Heart left ventricle (tissue), 16 donors: ENCODE data around the gene TCIRG1. TPM values are rescaled to one million over a fixed set of nuclear protein-coding genes. Genes with fewer than 3 reads are reported as not detected.

Source experiments
- ATAC-seq, 4 donors: fragments of 200-7000 bp; cut with Tn5 transposase; one replicate each; pipeline ENCODE4 v1.9.1; 2020 to 2022; ENCODE audit warnings: moderate library complexity in 4 of 4, mild to moderate bottlenecking in 3 of 4, moderate number of reproducible peaks in 1 of 4
- DNase-seq, 5 donors: peaks; one replicate each; pipeline ENCODE4 v3.0.0-alpha.2; 2020
- H3K27ac ChIP-seq, 12 donors: fragments of 200-600 bp; sonication (generic) in 4 of 12; one replicate each; pipeline versions ENCODE4 v1.5.0 to v1.8.0; 2016 to 2022; ENCODE audit warnings: mild to moderate bottlenecking in 2 of 12
- H3K27me3 ChIP-seq, 9 donors: fragments of 200-600 bp; sonication (generic) in 2 of 9; one replicate each; pipeline versions ENCODE4 v1.5.1 to v1.8.0; 2016 to 2022; ENCODE audit warnings: mild to moderate bottlenecking in 3 of 9
- H3K36me3 ChIP-seq, 9 donors: fragments of 200-600 bp; sonication (generic) in 2 of 9; one replicate each; pipeline versions ENCODE4 v1.5.0 to v1.8.0; 2018 to 2022; ENCODE audit warnings: mild to moderate bottlenecking in 2 of 9
- H3K4me1 ChIP-seq, 12 donors: fragments of 200-600 bp; sonication (generic) in 4 of 12; one replicate each; pipeline versions ENCODE4 v1.5.0 to v1.8.0; 2016 to 2022; ENCODE audit warnings: mild to moderate bottlenecking in 3 of 12
- H3K4me3 ChIP-seq, 12 donors: fragments of 200-600 bp; sonication (generic) in 4 of 12; one replicate each; pipeline versions ENCODE4 v1.5.0 to v1.8.0; 2017 to 2022; ENCODE audit warnings: mild to moderate bottlenecking in 9 of 12, moderate library complexity in 4 of 12
- H3K9me3 ChIP-seq, 12 donors: fragments of 200-600 bp; sonication (generic) in 4 of 12; one replicate each; pipeline versions ENCODE4 v1.5.0 to v1.8.0; 2016 to 2022; ENCODE audit warnings: mild to moderate bottlenecking in 1 of 12
- POLR2A ChIP-seq, 2 donors: fragments of 450-650 bp; IDR thresholded peaks; one replicate each; pipeline ENCODE4 v1.6.1; 2017; ENCODE audit warnings: antibody characterized with exemption in 2 of 2, mild to moderate bottlenecking in 2 of 2, moderate library complexity in 2 of 2
- whole genome bisulfite sequencing, 4 donors: extraction: QIAGEN DNeasy Blood & Tissue Kit in 2 of 4; methylation state at CpG; one replicate each; pipeline versions ENCODE4 v1.1.5 to v1.1.7; 2013 to 2018; 5-methylcytosine and 5-hydroxymethylcytosine counted together
- intact Hi-C, 10 donors: fragments of 100-400 bp; cut with DNase I; formaldehyde crosslinking; loops; one replicate each; pipeline versions ENCODE4 v1.11.1 to v1.14.2; 2022
- polyA plus RNA-seq, 2 donors: library from polyadenylated mRNA; stranded (reverse); fragments of 200-250 nt; gene quantifications; one replicate each; pipeline ENCODE4 v1.2.3, GENCODE V29; 2013
- total RNA-seq, 9 donors: library from RNA; depleted of rRNA in 2 of 9; stranded (reverse); fragments of >200 nt in 2 of 9; fragmentation: NEBNext Ultra II Directional in 3 of 9; extraction: Animal tissue kit (Norgen Biotek cat#: 25700) in 3 of 9; gene quantifications; one replicate each; pipeline versions ENCODE4 v1.1.0 to v1.2.4, GENCODE V29; 2016 to 2023
- TF ChIP-seq, protein P1 (sequence below), 12 donors: fragments of 200-600 bp; sonication (generic) in 4 of 12; IDR thresholded peaks; one replicate each; pipeline versions ENCODE4 v1.5.0 to v1.8.0; 2018 to 2022; ENCODE audit warnings: antibody characterized with exemption in 12 of 12, mild to moderate bottlenecking in 5 of 12
- donor health status: ischemic (EF 13 %, LVEDD 7.1; RV severe dilation, severe dysfunction).
- donor health status: healthy with polysubstance abuse.
- donor health status: DM: no; HTN: yes; CAD: no.
- donor health status: DM: no; HTN: no; CAD: no.
- donor health status: ischemic (EF 25% LVEDD 6.9; RV normal size, moderate dysfunction).
- donor health status: ischemic (EF 25% LVEDD 5.7; RV mildly dilated, moderate dysfunction).
- donor health status: healthy.
- donor health status: DM: yes; HTN: yes; CAD: no.
- donor health status: ischemic (EF 35%, LVEDD 5.7; RV mildly dilated, moderate dysfunction).
- donor health status: nonischemic (EF 11% LVEDD 7.7; RV severe dilation, severe dysfunction).
- donor health status: DM: yes; HTN: yes; CAD: no.
- donor health status: PGD.
- donor health status: ischemic (EF 29% LVEDD 5.4; RV normal size, mild dysfunction).
- donor health status: nonischemic (EF 23%, LVEDD 6.1; RV moderate dilation, normal function).

Gene TCIRG1
- total and polyA plus RNA-seq, 11 donors, result 10.2 to 88.7 (median 25.5) TPM

DNA sequence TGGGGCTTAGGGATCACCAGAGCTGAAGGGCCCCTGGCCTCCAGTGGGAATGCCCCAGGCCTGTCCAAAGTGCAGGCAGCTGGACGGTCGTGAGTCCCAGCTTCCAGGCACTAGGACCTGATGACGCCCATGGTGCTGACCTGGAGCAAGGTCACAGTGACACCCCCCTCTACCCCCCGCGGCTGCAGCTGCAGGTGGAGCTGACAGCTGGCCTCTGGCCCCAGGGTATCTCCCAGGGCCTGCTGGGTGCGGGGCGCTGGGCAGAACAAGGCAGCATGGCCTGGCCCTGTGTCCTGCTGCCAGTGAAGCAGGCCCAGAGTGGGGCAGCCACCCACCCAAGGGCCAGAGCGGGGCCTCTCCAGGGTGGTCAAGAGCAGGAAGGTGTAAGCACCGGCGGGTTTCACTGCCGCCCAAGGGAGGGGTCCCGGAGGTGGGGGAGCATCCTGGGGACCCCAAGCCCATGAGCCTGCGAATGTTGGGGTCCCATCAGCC lies 553 bp upstream of the TCIRG1 start:
- peak overlapping the region; percentile 74 to 96 (median 90) for H3K27ac ChIP-seq
- TF ChIP-seq, protein P1, sequence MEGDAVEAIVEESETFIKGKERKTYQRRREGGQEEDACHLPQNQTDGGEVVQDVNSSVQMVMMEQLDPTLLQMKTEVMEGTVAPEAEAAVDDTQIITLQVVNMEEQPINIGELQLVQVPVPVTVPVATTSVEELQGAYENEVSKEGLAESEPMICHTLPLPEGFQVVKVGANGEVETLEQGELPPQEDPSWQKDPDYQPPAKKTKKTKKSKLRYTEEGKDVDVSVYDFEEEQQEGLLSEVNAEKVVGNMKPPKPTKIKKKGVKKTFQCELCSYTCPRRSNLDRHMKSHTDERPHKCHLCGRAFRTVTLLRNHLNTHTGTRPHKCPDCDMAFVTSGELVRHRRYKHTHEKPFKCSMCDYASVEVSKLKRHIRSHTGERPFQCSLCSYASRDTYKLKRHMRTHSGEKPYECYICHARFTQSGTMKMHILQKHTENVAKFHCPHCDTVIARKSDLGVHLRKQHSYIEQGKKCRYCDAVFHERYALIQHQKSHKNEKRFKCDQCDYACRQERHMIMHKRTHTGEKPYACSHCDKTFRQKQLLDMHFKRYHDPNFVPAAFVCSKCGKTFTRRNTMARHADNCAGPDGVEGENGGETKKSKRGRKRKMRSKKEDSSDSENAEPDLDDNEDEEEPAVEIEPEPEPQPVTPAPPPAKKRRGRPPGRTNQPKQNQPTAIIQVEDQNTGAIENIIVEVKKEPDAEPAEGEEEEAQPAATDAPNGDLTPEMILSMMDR (IDR thresholded peaks at IDR 0.05), result no peak
- TF ChIP-seq POLR2A (IDR thresholded peaks at IDR 0.05), result no peak
- H3K36me3 ChIP-seq, result peaks cover 0 to 39% (median 18%) of the 10 kb centered on the region in 9 donors
- WGBS, 4 donors, result 20 to 37% (median 27%) methylated on average over 5 to 13 of the region's 13 CpGs
- H3K9me3 ChIP-seq, result no peaks in the 10 kb centered on the region
- peaks cover 11 to 62% (median 45%) of the 10 kb centered on the region in 12 donors for H3K4me1 ChIP-seq
- ATAC-seq (peak in 3 of 4 donors; percentile 3 to 8 (median 3)), DNase-seq (peak in 4 of 5 donors; percentile 43 to 62 (median 48))
- intact Hi-C loops, result loop anchor here in 5 of 10 donors (2.0 to 10.0 kb wide), 9 partner anchors 36 to 177 kb away; partner anchors contain the start of genes CHKA (in 4 of the 5), KMT5B (in 2 of the 5) and UNC93B1 (in 1 of the 5)
- H3K27me3 ChIP-seq, result no peaks in the 10 kb centered on the region
- peak overlapping the region; percentile 7 to 95 (median 80) for H3K4me3 ChIP-seq

DNA sequence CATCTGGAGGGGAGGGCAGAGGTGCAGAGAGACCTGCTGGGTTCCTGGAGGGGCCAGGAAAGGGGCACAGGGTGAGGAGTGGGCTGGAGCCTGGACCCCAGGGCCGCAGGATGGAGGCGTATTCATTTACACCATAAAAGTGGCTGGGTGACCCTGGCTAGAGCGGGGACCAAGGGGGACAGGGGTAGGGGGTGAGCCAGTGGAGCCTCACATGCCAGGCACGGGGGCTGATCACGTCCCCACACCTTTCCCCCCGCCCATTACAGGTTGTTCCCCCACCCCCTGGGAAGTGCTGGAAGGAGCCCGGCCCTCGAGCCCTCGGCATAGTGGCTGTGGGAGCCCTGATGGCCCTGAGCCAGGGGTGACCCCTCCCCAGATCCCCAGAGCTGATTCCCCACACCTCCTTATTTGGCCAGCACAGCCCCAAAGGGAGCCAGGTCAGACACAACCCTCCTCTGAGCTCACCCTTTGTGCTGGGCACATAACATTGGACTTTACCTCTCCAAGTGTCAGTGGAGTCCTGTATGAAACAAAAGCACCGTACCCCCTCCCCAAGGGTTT lies 781 bp downstream of the TCIRG1 start:
- WGBS, 4 donors, result 35 to 59% (median 48%) methylated on average over 9 to 10 of the region's 10 CpGs
- H3K4me3 ChIP-seq, result peak overlapping the region; percentile 52 to 95 (median 81)
- peaks cover 11 to 52% (median 41%) of the 10 kb centered on the region in 12 donors for H3K4me1 ChIP-seq
- H3K9me3 ChIP-seq, result no peaks in the 10 kb centered on the region
- DNase-seq (peak in 2 of 5 donors; percentile 30 to 32), ATAC-seq (no peak)
- no peak for TF ChIP-seq POLR2A (IDR thresholded peaks at IDR 0.05)
- H3K27me3 ChIP-seq, result no peaks in the 10 kb centered on the region
- peaks cover 0 to 44% (median 10%) of the 10 kb centered on the region in 9 donors for H3K36me3 ChIP-seq
- H3K27ac ChIP-seq, result peak overlapping the region; percentile 74 to 96 (median 90)
- intact Hi-C loops, result loop anchor here in 5 of 10 donors (2.0 to 10.0 kb wide), 9 partner anchors 37 to 175 kb away; partner anchors contain the start of genes CHKA (in 4 of the 5), KMT5B (in 2 of the 5) and UNC93B1 (in 1 of the 5)

DNA sequence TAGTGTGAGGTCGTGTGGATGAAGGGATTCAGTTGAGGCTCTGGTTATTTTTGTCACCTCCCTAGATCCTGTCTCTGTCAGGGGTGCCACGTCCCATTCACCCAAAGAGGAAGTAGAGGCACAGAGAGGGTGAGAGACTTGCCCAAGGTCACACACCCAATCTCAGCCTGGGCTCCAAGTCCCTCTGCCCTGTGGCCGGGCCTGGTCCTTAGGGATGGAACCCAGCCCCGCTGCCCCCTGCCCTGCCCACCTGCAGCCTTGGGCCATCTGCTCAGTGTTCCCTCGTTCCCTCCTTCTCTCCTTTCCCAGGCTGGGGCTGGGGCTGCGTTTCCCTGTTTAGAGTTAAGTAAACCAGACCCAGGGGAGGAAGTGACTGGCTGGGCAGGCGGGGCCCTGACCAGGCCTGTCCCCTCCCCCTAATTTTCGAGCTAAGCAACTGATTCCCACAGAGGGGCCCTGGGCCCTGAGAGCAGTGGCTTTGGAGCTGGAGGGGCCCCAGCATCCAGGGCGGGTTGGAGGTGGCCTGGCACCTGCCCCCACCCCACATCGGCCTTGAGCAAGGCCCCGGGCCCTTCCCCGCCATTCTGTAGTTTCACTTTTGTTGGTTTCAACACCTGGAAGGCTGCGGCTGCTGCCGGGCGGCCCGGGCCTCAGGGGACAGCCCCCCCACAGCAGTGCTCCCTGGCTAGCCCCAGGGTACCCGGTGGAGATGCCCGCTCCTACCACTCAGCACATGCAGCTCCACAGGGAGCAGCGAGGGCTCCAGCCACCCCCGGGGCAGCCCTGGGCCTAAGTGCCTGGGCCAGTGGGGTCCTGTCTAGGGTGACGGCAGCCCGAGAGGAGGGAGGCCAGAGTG lies 1.5 kb downstream of the TCIRG1 start:
- TF ChIP-seq POLR2A (IDR thresholded peaks at IDR 0.05), result peak in 1 of 2 donors; percentile 28
- TF ChIP-seq, protein P1 (IDR thresholded peaks at IDR 0.05), result no peak
- Histone ChIP-seq H3K4me3 (peak overlapping the region; percentile 52 to 95 (median 81)), H3K27ac (peak overlapping the region; percentile 74 to 96 (median 90)), H3K9me3 (no peaks in the 10 kb centered on the region), H3K27me3 (no peaks in the 10 kb centered on the region), H3K36me3 (peaks cover 0 to 49% (median 13%) of the 10 kb centered on the region in 9 donors), H3K4me1 (peaks cover 11 to 52% (median 41%) of the 10 kb centered on the region in 12 donors)
- DNase-seq (peak; percentile 73 to 83 (median 76)), ATAC-seq (peak; percentile 15 to 64 (median 18))
- WGBS, 4 donors, result 26 to 43% (median 36%) methylated on average over 19 to 22 of the region's 22 CpGs
- intact Hi-C loops, result no loop called here

DNA sequence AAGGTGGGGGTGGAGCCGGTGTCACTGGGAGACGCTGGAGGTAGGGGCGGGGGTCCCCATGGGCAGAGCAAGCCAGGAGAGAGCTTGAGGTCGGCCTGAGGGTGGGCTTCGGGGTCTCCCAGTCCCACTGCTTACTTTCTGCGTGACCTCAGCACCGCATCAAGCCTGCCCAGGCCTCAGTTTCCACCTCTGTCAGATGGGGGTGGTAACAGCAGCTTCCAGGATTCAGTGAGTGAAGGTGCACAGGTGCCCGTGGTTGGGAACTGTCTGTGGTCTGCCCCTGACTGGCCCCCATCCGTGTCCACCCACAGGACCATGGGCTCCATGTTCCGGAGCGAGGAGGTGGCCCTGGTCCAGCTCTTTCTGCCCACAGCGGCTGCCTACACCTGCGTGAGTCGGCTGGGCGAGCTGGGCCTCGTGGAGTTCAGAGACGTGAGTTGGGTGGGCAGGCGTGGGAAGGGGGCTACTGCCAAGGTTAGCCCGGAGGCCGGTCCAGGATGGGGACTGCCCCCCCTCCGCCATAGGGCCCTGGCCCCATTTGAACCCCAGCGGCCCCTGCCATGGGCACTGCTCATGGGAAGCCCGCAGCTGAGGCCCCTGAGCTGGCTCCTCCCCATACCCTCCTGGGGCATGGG lies 2.2 kb downstream of the TCIRG1 start:
- DNase-seq (peak in 2 of 5 donors; percentile 24 to 62), ATAC-seq (no peak)
- 82 to 89% (median 85%) methylated on average over 10 to 23 of the region's 23 CpGs for WGBS, 4 donors
- TF ChIP-seq, protein P1 (IDR thresholded peaks at IDR 0.05), result no peak
- TF ChIP-seq POLR2A (IDR thresholded peaks at IDR 0.05), result no peak
- Histone ChIP-seq H3K4me1 (peaks cover 11 to 49% (median 37%) of the 10 kb centered on the region in 12 donors), H3K4me3 (peak overlapping the region in 11 of 12 donors; percentile 52 to 95 (median 82)), H3K27me3 (no peaks in the 10 kb centered on the region), H3K27ac (peak overlapping the region in 11 of 12 donors; percentile 74 to 96 (median 88)), H3K36me3 (peaks cover 0 to 56% (median 10%) of the 10 kb centered on the region in 9 donors), H3K9me3 (no peaks in the 10 kb centered on the region)
- intact Hi-C loops, result no loop called here
